SU-DHL-6 (cell line): ENCODE data around the gene RHEBL1.

Experiments
- H2AFZ ChIP-seq: fragments of 200-600 bp; sonication (generic); 2 replicates; pipeline ENCODE4 v1.6.1; 2014; ENCODE audit warnings: low read depth, mild to moderate bottlenecking, moderate library complexity, mixed read lengths, antibody characterized with exemption, low read length; ENCODE audit not compliant: severe bottlenecking
- H3F3A ChIP-seq: fragments of 200-600 bp; shearing (Covaris generic); 2 replicates; pipeline ENCODE4 v1.6.0; 2016; ENCODE audit warnings: antibody characterized with exemption, mild to moderate bottlenecking; ENCODE audit not compliant: insufficient read depth
- H3K27ac ChIP-seq: fragments of 200-600 bp; sonication (generic); 2 replicates; pipeline ENCODE4 v1.5.1; 2016; ENCODE audit warnings: low read depth, mild to moderate bottlenecking, low read length, moderate library complexity, mixed read lengths
- H3K27me3 ChIP-seq: fragments of 200-600 bp; sonication (generic), shearing (Covaris generic); 2 replicates; pipeline ENCODE4 v1.6.0; 2014; ENCODE audit warnings: mild to moderate bottlenecking, low read length
- H3K36me3 ChIP-seq: fragments of 200-600 bp; sonication (generic); 2 replicates; pipeline ENCODE4 v1.6.1; 2014; ENCODE audit warnings: mild to moderate bottlenecking, low read length, mixed read lengths
- H3K4me2 ChIP-seq: fragments of 300-600, 200-600 bp; shearing (Covaris generic), sonication (generic); 2 replicates; pipeline ENCODE4 v1.6.0; 2014; ENCODE audit warnings: low read length, low read depth, mild to moderate bottlenecking; ENCODE audit not compliant: poor library complexity, severe bottlenecking
- H3K4me3 ChIP-seq: fragments of 200-600 bp; sonication (generic); 2 replicates; pipeline ENCODE4 v1.5.1; 2014; ENCODE audit warnings: antibody characterized with exemption, low read length, mild to moderate bottlenecking, mixed read lengths; ENCODE audit not compliant: insufficient read depth, poor library complexity, severe bottlenecking
- H3K79me2 ChIP-seq: fragments of 200-600 bp; sonication (generic); 2 replicates; pipeline ENCODE4 v1.6.1; 2014; ENCODE audit warnings: mild to moderate bottlenecking, low read length, moderate library complexity; ENCODE audit not compliant: insufficient read depth
- H3K9ac ChIP-seq: fragments of 200-600 bp; sonication (generic); 2 replicates; pipeline ENCODE4 v1.7.0; 2014; ENCODE audit warnings: mild to moderate bottlenecking, low read length
- H3K9me2 ChIP-seq: fragments of 200-600 bp; sonication (generic); replicated peaks from 2 replicates; pipeline ENCODE4 v1.6.1; 2014; ENCODE audit warnings: low read length; ENCODE audit not compliant: insufficient read depth
- H3K9me3 ChIP-seq: fragments of 200-600 bp; sonication (generic); 2 replicates; pipeline ENCODE4 v1.6.1; 2014; ENCODE audit warnings: low read length, mixed read lengths; ENCODE audit not compliant: insufficient read depth
- H4K20me1 ChIP-seq: fragments of 200-600 bp; sonication (generic); 2 replicates; pipeline ENCODE4 v1.6.1; 2014; ENCODE audit warnings: low read depth, mild to moderate bottlenecking, antibody characterized with exemption, low read length, moderate library complexity, mixed read lengths
- EZH2phosphoT487 ChIP-seq: fragments of 200-600 bp; sonication (generic), shearing (Covaris generic); conservative IDR thresholded peaks from 2 replicates; pipeline ENCODE4 v1.6.1; 2018; ENCODE audit warnings: mild to moderate bottlenecking, antibody characterized with exemption, low read length, moderate library complexity, mixed read lengths
- TF ChIP-seq, protein P1 (sequence below): fragments of 200-600 bp; sonication (generic); IDR thresholded peaks from one replicate; pipeline ENCODE4 v1.5.1; 2017; ENCODE audit warnings: antibody characterized with exemption, mild to moderate bottlenecking, low read length, moderate library complexity; ENCODE audit not compliant: insufficient read depth, poor library complexity, severe bottlenecking

The RHEBL1 gene

DNA sequence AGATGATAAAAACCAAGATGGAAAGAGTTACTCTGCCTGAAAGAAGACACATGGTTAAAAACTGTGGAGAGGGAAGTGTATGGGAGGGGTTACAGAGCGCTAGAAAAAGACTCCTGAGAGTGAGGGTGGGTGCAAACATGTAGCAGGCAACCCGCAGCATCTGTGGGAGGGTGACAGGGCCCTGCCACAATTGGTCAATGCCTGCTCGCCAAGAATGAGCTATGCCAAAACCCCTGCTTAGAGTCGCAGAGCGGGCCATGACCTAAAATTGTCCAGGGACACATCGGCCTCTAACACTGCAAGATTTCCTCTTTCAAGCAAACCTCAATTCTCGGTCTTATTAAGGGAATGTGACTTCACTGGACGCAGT lies 51.9 kb downstream of the RHEBL1 start:
- H3K36me3 ChIP-seq = no peaks in the 10 kb centered on the region
- H2AFZ ChIP-seq = no peak overlapping the region
- H3K4me2 ChIP-seq = peak overlapping the region; percentile 86

DNA sequence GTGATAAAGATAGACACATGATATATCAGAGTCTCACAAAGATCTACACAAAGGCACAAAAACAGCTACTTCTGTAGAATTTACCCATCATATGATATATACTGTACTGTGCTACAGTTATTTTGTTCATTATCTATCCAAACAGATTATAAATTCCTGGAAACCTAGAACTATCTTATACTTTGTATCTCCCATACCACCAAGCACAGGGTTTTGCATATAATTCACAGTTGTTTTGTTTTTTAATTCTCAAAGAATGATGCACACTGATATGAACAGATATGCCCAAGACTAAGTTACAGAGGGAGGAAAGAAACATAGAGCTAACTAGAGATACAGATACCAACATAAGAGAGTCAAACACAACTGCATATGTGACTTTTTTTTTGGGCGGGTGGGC lies 54.6 kb downstream of the RHEBL1 start:
- H3K36me3 ChIP-seq = no peaks in the 10 kb centered on the region
- H4K20me1 ChIP-seq = no peaks in the 10 kb centered on the region
- H3K79me2 ChIP-seq = peaks cover 8% of the 10 kb centered on the region; the same call in 1 of the 2 replicates
- TF ChIP-seq, protein P1, sequence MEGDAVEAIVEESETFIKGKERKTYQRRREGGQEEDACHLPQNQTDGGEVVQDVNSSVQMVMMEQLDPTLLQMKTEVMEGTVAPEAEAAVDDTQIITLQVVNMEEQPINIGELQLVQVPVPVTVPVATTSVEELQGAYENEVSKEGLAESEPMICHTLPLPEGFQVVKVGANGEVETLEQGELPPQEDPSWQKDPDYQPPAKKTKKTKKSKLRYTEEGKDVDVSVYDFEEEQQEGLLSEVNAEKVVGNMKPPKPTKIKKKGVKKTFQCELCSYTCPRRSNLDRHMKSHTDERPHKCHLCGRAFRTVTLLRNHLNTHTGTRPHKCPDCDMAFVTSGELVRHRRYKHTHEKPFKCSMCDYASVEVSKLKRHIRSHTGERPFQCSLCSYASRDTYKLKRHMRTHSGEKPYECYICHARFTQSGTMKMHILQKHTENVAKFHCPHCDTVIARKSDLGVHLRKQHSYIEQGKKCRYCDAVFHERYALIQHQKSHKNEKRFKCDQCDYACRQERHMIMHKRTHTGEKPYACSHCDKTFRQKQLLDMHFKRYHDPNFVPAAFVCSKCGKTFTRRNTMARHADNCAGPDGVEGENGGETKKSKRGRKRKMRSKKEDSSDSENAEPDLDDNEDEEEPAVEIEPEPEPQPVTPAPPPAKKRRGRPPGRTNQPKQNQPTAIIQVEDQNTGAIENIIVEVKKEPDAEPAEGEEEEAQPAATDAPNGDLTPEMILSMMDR = no peak
- no peak for TF ChIP-seq EZH2phosphoT487
- H3F3A ChIP-seq = peaks cover 11% of the 10 kb centered on the region
- no peaks in the 10 kb centered on the region for H3K27me3 ChIP-seq
- no peak overlapping the region for H2AFZ ChIP-seq
- H3K4me2 ChIP-seq = no peak overlapping the region
- H3K9me2 ChIP-seq = no peaks in the 10 kb centered on the region
- no peaks in the 10 kb centered on the region for H3K9me3 ChIP-seq
- no peak overlapping the region for H3K9ac ChIP-seq
- no peak overlapping the region for H3K4me3 ChIP-seq
- no peak overlapping the region for H3K27ac ChIP-seq

More for the DNA sequence above, 51.9 kb downstream of the RHEBL1 start:
- peak overlapping the region; percentile 82 for H3K9ac ChIP-seq
- no peaks in the 10 kb centered on the region for H3K9me3 ChIP-seq
- peak overlapping the region; percentile 86 for H3K27ac ChIP-seq
- H3F3A ChIP-seq = peaks cover 11% of the 10 kb centered on the region
- no peaks in the 10 kb centered on the region for H4K20me1 ChIP-seq
- H3K27me3 ChIP-seq = no peaks in the 10 kb centered on the region
- peak overlapping the region; percentile 71 for H3K4me3 ChIP-seq
- peaks cover 8% of the 10 kb centered on the region; the same call in 1 of the 2 replicates for H3K79me2 ChIP-seq
- H3K9me2 ChIP-seq = no peaks in the 10 kb centered on the region
- no peak for TF ChIP-seq EZH2phosphoT487
- TF ChIP-seq, protein P1 = no peak
